ENCODE data around the gene CLEC16A.

The CLEC16A gene, protein sequence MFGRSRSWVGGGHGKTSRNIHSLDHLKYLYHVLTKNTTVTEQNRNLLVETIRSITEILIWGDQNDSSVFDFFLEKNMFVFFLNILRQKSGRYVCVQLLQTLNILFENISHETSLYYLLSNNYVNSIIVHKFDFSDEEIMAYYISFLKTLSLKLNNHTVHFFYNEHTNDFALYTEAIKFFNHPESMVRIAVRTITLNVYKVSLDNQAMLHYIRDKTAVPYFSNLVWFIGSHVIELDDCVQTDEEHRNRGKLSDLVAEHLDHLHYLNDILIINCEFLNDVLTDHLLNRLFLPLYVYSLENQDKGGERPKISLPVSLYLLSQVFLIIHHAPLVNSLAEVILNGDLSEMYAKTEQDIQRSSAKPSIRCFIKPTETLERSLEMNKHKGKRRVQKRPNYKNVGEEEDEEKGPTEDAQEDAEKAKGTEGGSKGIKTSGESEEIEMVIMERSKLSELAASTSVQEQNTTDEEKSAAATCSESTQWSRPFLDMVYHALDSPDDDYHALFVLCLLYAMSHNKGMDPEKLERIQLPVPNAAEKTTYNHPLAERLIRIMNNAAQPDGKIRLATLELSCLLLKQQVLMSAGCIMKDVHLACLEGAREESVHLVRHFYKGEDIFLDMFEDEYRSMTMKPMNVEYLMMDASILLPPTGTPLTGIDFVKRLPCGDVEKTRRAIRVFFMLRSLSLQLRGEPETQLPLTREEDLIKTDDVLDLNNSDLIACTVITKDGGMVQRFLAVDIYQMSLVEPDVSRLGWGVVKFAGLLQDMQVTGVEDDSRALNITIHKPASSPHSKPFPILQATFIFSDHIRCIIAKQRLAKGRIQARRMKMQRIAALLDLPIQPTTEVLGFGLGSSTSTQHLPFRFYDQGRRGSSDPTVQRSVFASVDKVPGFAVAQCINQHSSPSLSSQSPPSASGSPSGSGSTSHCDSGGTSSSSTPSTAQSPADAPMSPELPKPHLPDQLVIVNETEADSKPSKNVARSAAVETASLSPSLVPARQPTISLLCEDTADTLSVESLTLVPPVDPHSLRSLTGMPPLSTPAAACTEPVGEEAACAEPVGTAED

DNA sequence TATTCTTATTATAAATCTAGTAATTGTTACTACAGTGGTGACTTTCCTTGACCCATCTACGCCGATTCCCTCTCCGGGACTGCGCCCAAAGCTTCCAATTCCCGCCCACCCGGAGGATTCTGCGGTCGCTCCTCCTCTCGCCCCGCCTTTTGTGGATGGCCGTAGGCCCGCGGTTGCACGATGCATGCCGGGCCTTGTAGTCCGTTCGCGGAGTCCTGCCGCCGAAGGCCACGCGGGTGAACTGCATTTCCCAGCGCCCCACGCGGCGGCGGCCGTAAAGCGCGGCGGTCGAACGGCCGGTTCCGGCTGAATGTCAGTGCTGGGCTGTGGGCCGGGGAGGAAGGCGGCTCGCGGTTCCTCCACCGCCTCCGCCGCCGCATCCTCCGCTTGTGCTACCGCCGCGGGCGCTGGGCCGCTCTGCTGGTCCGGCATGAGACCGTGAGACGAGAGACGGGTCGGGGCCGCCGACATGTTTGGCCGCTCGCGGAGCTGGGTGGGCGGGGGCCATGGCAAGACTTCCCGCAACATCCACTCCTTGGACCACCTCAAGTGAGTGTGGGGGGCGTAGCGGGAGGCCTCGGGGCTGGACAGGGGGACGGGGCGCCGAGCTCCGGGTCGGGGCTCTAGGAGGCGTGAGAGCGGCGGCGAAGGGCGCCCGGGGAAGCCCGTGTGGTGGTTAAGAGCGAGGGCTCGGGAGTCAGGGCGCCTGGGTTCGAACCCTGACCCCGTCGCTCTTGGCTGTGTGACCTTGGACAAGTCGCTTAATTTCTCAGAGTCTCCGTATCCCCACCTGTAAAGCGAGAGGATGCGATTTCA is at the start of gene CLEC16A:
Gene CLEC16A, plus strand, starts transcription at position 316 of the 816 bp plus-strand sequence. Its CDS starts 154 bp downstream, at position 470.
- peaks cover 19% of the 10 kb centered on the region for H3K27me3 ChIP-seq (ENCODE audit: insufficient read depth, low read length)
- peaks cover 34% of the 10 kb centered on the region for H3K4me1 ChIP-seq (ENCODE audit: insufficient read depth, low read length)
- peak within 1 kb of the TSS; percentile 26; the same call in 1 of the 2 replicates for H3K9ac ChIP-seq (ENCODE audit: low read depth, low read length)
- H3K4me3 ChIP-seq (ENCODE audit: low read length): peak within 1 kb of the TSS; percentile 69
- no peaks in the 10 kb centered on the region for H3K9me3 ChIP-seq (ENCODE audit: insufficient read depth, low read depth, low read length)
- H3K27ac ChIP-seq (ENCODE audit: low read length): no peak within 1 kb of the TSS
- H3K36me3 ChIP-seq (ENCODE audit: insufficient read depth, low read depth, low read length): peaks cover 2% of the 10 kb centered on the region; the same call in 1 of the 2 replicates

DNA sequence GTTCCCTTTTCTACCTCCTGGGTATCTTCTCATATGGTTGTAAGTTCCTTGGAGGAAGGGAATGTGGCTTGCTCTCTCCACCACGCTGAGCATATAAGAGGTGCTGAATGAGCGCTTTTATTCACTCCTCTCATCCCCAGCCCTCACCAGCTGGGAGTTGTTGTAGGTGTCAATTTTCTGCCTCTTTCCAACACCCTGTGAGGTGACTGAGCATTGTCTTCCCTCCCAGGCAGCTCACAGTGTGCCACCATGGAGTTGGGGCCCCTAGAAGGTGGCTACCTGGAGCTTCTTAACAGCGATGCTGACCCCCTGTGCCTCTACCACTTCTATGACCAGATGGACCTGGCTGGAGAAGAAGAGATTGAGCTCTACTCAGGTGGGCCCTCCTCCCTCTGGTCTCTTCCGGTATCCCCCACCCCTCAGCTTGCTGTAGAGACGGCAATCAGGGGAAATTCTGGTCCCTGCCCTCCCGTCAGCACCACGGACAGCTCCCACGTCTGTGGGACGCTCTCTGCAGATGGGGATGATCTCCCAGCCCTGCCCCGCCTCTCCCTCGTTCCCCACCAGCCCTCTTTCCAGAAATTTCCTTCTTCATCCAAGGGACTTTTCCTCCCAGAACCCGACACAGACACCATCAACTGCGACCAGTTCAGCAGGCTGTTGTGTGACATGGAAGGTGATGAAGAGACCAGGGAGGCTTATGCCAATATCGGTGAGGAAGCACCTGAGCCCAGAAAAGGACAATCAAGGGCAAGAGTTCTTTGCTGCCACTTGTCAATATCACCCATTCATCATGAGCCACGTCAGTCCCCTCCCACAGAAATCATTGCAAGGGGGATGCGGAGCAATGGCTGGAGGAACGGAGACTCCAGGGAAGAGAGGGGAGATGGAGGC is 49.1 kb upstream of the CLEC16A start:
- no peaks in the 10 kb centered on the region for H3K9me3 ChIP-seq (ENCODE audit: insufficient read depth, low read depth, low read length)
- no peaks in the 10 kb centered on the region for H3K4me1 ChIP-seq (ENCODE audit: insufficient read depth, low read length)
- peaks cover 13% of the 10 kb centered on the region for H3K27me3 ChIP-seq (ENCODE audit: insufficient read depth, low read length)
- no peak overlapping the region for H3K9ac ChIP-seq (ENCODE audit: low read depth, low read length)
- no peaks in the 10 kb centered on the region for H3K36me3 ChIP-seq (ENCODE audit: insufficient read depth, low read depth, low read length)
- no peak overlapping the region for H3K4me3 ChIP-seq (ENCODE audit: low read length)
- H3K27ac ChIP-seq (ENCODE audit: low read length): no peak overlapping the region

DNA sequence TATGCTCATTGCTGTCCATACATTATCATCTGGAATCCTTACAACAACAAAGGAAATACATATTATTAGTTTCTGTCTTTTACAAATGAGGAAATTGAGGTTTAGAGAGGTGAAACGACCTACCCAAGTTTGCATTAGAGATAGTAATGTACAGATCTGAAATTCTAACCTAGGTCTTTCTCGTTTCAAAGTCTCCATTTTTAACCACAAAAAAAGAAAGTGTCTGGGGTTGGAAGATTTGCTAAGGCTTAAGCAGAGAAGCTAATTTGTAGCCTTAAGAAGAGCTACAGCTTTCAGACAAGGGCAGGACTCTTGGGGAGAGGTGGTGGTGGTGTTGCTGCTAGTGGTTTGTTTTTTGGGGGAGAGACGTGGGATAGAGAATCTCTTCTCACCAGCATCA is 48.2 kb upstream of the CLEC16A start:
- no peak overlapping the region for H3K27ac ChIP-seq (ENCODE audit: low read length)
- H3K36me3 ChIP-seq (ENCODE audit: insufficient read depth, low read depth, low read length): no peaks in the 10 kb centered on the region
- H3K9me3 ChIP-seq (ENCODE audit: insufficient read depth, low read depth, low read length): no peaks in the 10 kb centered on the region
- no peak overlapping the region for H3K9ac ChIP-seq (ENCODE audit: low read depth, low read length)
- H3K4me3 ChIP-seq (ENCODE audit: low read length): no peak overlapping the region
- no peaks in the 10 kb centered on the region for H3K4me1 ChIP-seq (ENCODE audit: insufficient read depth, low read length)
- peaks cover 13% of the 10 kb centered on the region for H3K27me3 ChIP-seq (ENCODE audit: insufficient read depth, low read length)

DNA sequence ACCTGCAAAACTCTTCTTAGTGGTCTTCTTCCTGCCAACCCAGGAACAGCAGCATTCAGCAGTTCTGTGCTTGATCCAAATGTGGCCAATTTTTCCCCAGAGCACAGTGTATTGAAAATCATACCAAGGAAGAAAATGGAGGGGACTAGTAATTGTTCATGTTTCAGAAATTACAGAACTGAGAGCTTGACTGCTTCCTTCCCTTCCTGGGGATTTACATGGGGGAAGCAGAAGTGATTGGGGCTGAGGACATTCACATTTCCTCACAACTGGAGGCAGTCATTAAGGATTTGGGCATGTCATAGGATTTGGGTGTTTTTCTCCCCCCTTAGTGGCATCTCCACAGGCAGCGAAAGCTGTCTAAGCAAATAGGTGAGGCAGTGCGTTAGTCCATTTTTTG is 47.6 kb upstream of the CLEC16A start:
- peaks cover 13% of the 10 kb centered on the region for H3K27me3 ChIP-seq (ENCODE audit: insufficient read depth, low read length)
- H3K9me3 ChIP-seq (ENCODE audit: insufficient read depth, low read depth, low read length): no peaks in the 10 kb centered on the region
- H3K36me3 ChIP-seq (ENCODE audit: insufficient read depth, low read depth, low read length): no peaks in the 10 kb centered on the region
- no peak overlapping the region for H3K9ac ChIP-seq (ENCODE audit: low read depth, low read length)
- H3K4me3 ChIP-seq (ENCODE audit: low read length): no peak overlapping the region
- H3K27ac ChIP-seq (ENCODE audit: low read length): no peak overlapping the region
- H3K4me1 ChIP-seq (ENCODE audit: insufficient read depth, low read length): no peaks in the 10 kb centered on the region

DNA sequence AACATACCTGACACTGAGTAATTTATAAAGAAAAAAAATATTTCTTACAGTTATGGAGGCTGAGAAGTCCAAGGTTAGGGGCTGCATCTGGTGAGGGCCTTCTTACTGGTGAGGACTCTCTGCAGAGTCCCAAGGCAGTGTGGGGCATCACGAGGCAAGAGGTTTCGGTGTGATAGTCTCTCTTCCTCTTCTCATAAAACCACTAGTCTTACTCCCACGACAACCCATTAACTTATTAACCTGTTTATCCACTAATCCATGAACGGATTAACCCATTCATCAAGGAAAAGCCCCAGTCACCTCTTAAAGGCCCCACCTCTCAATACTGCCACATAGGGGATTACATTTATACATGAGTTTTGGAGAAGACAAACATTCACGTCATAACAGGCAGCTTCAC is 47.2 kb upstream of the CLEC16A start:
- Histone ChIP-seq H3K4me1 (ENCODE audit: insufficient read depth, low read length) (no peaks in the 10 kb centered on the region), H3K27me3 (ENCODE audit: insufficient read depth, low read length) (peaks cover 13% of the 10 kb centered on the region), H3K9me3 (ENCODE audit: insufficient read depth, low read depth, low read length) (no peaks in the 10 kb centered on the region), H3K4me3 (ENCODE audit: low read length) (no peak overlapping the region), H3K36me3 (ENCODE audit: insufficient read depth, low read depth, low read length) (no peaks in the 10 kb centered on the region), H3K9ac (ENCODE audit: low read depth, low read length) (no peak overlapping the region), H3K27ac (ENCODE audit: low read length) (no peak overlapping the region)

DNA sequence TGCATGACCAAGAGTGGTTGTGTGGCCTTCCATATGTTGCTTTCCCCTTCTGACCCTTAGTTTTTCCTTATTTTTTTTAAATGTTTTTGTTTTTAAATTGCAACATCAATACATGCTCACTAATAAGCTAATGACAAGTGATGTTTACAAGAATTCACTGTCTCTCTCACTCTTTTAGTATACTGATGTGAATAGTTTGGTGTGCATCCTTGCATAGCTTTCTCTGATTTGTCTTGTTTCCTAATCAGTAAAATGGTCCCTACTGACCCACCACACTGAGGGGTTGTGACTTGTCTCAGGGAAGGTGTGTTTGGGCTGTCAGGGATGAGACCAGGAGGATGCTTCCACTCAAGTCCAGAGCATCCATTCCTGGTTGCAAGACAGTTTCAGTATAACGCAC is 41.4 kb upstream of the CLEC16A start:
- Histone ChIP-seq H3K27ac (ENCODE audit: low read length) (no peak overlapping the region), H3K27me3 (ENCODE audit: insufficient read depth, low read length) (no peaks in the 10 kb centered on the region), H3K9ac (ENCODE audit: low read depth, low read length) (no peak overlapping the region), H3K4me1 (ENCODE audit: insufficient read depth, low read length) (no peaks in the 10 kb centered on the region), H3K36me3 (ENCODE audit: insufficient read depth, low read depth, low read length) (no peaks in the 10 kb centered on the region), H3K9me3 (ENCODE audit: insufficient read depth, low read depth, low read length) (peaks cover 3% of the 10 kb centered on the region; the same call in 1 of the 2 replicates), H3K4me3 (ENCODE audit: low read length) (no peak overlapping the region)

DNA sequence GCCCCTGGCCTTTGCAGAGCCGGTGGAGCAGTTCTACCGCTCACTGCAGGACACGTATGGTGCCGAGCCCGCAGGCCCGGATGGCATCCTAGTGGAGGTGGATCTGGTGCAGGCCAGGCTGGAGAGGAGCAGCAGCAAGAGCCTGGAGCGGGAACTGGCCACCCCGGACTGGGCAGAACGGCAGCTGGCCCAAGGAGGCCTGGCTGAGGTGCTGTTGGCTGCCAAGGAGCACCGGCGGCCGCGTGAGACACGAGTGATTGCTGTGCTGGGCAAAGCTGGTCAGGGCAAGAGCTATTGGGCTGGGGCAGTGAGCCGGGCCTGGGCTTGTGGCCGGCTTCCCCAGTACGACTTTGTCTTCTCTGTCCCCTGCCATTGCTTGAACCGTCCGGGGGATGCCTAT is 37.9 kb upstream of the CLEC16A start:
- Histone ChIP-seq H3K9me3 (ENCODE audit: insufficient read depth, low read depth, low read length) (peaks cover 3% of the 10 kb centered on the region; the same call in 1 of the 2 replicates), H3K27me3 (ENCODE audit: insufficient read depth, low read length) (no peaks in the 10 kb centered on the region), H3K27ac (ENCODE audit: low read length) (no peak overlapping the region), H3K4me1 (ENCODE audit: insufficient read depth, low read length) (no peaks in the 10 kb centered on the region), H3K9ac (ENCODE audit: low read depth, low read length) (no peak overlapping the region), H3K4me3 (ENCODE audit: low read length) (no peak overlapping the region), H3K36me3 (ENCODE audit: insufficient read depth, low read depth, low read length) (no peaks in the 10 kb centered on the region)

DNA sequence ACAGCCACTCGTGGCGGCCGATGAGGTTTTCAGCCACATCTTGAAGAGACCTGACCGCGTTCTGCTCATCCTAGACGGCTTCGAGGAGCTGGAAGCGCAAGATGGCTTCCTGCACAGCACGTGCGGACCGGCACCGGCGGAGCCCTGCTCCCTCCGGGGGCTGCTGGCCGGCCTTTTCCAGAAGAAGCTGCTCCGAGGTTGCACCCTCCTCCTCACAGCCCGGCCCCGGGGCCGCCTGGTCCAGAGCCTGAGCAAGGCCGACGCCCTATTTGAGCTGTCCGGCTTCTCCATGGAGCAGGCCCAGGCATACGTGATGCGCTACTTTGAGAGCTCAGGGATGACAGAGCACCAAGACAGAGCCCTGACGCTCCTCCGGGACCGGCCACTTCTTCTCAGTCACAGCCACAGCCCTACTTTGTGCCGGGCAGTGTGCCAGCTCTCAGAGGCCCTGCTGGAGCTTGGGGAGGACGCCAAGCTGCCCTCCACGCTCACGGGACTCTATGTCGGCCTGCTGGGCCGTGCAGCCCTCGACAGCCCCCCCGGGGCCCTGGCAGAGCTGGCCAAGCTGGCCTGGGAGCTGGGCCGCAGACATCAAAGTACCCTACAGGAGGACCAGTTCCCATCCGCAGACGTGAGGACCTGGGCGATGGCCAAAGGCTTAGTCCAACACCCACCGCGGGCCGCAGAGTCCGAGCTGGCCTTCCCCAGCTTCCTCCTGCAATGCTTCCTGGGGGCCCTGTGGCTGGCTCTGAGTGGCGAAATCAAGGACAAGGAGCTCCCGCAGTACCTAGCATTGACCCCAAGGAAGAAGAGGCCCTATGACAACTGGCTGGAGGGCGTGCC is 37.2 kb upstream of the CLEC16A start:
- Histone ChIP-seq H3K27me3 (ENCODE audit: insufficient read depth, low read length) (no peaks in the 10 kb centered on the region), H3K9ac (ENCODE audit: low read depth, low read length) (no peak overlapping the region), H3K4me3 (ENCODE audit: low read length) (no peak overlapping the region), H3K36me3 (ENCODE audit: insufficient read depth, low read depth, low read length) (no peaks in the 10 kb centered on the region), H3K27ac (ENCODE audit: low read length) (no peak overlapping the region), H3K4me1 (ENCODE audit: insufficient read depth, low read length) (no peaks in the 10 kb centered on the region), H3K9me3 (ENCODE audit: insufficient read depth, low read depth, low read length) (peaks cover 3% of the 10 kb centered on the region; the same call in 1 of the 2 replicates)

DNA sequence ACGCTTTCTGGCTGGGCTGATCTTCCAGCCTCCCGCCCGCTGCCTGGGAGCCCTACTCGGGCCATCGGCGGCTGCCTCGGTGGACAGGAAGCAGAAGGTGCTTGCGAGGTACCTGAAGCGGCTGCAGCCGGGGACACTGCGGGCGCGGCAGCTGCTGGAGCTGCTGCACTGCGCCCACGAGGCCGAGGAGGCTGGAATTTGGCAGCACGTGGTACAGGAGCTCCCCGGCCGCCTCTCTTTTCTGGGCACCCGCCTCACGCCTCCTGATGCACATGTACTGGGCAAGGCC is 36.7 kb upstream of the CLEC16A start:
- no peaks in the 10 kb centered on the region for H3K4me1 ChIP-seq (ENCODE audit: insufficient read depth, low read length)
- no peak overlapping the region for H3K27ac ChIP-seq (ENCODE audit: low read length)
- no peak overlapping the region for H3K9ac ChIP-seq (ENCODE audit: low read depth, low read length)

DNA sequence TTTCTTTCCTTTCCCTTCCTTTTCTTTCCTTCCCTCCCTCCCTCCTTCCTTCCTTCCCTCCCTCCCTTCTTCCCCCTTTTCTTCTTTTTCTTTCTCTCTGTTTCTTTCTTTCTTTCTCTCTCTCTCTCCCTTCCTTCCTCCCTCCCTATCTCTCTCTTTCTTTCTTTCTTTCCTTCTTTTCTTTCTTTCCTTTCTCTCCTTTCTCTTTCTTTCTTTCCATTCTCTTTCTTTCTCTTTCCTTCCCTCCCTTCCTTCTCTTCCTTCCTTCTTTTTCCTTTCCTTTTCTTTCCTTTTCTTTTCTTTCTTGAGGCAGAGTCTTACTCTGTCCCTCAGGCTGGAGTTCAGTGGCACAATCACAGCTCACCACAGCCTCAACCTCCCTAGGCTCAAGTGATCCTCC is 33.1 kb upstream of the CLEC16A start:
- Histone ChIP-seq H3K9ac (ENCODE audit: low read depth, low read length) (no peak overlapping the region), H3K4me3 (ENCODE audit: low read length) (no peak overlapping the region), H3K4me1 (ENCODE audit: insufficient read depth, low read length) (no peaks in the 10 kb centered on the region), H3K9me3 (ENCODE audit: insufficient read depth, low read depth, low read length) (no peaks in the 10 kb centered on the region), H3K27me3 (ENCODE audit: insufficient read depth, low read length) (no peaks in the 10 kb centered on the region), H3K36me3 (ENCODE audit: insufficient read depth, low read depth, low read length) (no peaks in the 10 kb centered on the region), H3K27ac (ENCODE audit: low read length) (no peak overlapping the region)

More for the DNA sequence above, 36.7 kb upstream of the CLEC16A start:
- H3K27me3 ChIP-seq (ENCODE audit: insufficient read depth, low read length): no peaks in the 10 kb centered on the region
- H3K9me3 ChIP-seq (ENCODE audit: insufficient read depth, low read depth, low read length): peaks cover 3% of the 10 kb centered on the region; the same call in 1 of the 2 replicates
- no peaks in the 10 kb centered on the region for H3K36me3 ChIP-seq (ENCODE audit: insufficient read depth, low read depth, low read length)
- H3K4me3 ChIP-seq (ENCODE audit: low read length): no peak overlapping the region
